HL-60/S4 (cell line): ENCODE data around the gene AP4B1.
"Not testable (repeated sequence)": the region's sequence is repeated elsewhere in the genome, so short reads cannot be mapped to it uniquely, and the experiment has no call there.

Experiments
- in situ Hi-C: fragments of 300-500 bp; cut with MboI; formaldehyde crosslinking; loops from 2 replicates; pipeline ENCODE4 v1.14.3; 2022; ENCODE audit warnings: low sequenced_read_pairs

AP4B1 gene

DNA sequence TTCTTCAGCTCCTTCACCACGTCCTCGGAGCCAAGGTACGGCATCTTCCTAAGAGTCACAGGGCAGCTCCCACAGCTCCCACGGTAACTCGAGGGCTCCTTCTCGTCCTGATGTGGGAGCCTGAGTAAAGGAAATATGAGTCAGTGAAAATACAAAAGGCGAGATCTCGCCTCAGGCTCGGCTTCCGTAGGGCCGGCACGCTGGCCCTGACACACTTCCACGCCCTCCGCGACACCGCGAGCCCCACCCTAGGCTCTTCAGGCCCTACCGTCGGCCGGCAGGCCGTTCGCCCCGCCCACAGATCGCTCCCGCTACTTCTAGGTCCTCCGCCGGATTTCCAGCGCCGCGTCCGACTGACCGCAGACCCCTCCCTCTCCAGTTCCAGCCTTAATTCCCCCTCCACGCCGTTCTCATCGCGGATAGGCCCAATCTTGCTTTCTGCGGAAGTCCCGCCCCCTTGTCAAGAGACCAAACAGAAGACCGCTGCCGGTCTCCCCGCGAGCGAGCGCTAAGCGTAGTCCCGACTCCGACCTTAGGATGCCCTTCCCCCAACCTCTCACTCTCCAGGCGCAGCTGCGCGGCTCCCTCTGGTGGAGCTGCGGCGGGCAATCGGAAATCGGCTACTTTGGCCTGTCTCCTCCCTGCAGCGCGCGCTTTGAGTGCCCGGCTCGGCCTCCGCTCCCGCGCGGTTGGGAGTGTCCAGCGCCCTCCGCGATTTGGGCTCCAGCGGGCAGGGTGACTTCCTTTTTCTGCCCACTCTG, at the start of gene AP4B1, which contains the start of gene DCLRE1B:
TSS of gene AP4B1 (minus strand) at position 126 of the 761 bp plus-strand sequence. CDS start at position 44, 82 bp downstream.
TSS of gene DCLRE1B (plus strand) at position 653 of the 761 bp plus-strand sequence. CDS start 261 bp downstream, outside the sequence.
- in situ Hi-C loops: loop anchor here (5.0 kb wide), 1 partner anchor 68 kb away; no protein-coding TSS in a partner anchor

DNA sequence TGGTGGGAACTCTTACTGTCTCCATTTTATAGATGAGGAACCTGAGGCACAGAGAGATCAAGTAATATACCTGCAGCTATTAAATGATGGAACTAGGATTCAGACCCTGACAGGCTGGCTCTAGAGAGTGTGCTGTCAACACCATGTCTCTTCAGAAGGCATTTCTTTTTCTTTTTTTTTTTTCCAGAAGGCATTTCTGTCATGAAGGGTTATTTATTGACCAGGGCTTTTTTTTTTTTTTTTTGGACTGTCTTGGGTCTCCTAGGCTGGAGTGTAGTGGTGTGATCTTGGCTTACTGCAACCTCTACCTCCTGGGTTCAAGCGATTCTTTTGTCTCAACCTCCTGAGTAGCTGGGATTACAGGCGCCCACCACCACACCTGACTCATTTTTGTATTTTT, 47.1 kb upstream of the AP4B1 start:
- in situ Hi-C loops: no loop called here

- in situ Hi-C loops: no loop called here
Observed at GRCh38 chr1:113950908-113951307, 46.3 kb upstream of the AP4B1 start.

DNA sequence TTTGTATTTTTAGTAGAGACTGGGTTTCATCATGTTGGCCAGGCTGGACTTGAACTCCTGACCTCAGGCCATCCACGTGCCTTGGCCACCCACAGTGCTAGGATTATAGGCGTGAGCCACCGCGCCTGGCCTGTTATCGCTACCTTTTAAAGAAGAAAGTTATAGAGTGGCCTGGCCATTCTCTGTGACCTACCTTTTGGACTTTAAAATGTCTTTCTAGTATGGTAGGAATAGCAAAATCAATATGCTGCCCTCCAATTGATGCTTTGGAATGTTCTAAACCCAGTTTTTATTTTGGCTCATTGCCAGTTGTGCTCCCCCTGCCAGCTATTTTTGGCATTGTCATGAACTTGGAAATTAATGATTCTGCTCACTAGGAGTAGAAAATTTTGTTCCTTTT, 44.4 kb upstream of the AP4B1 start:
- in situ Hi-C loops: no loop called here

- in situ Hi-C loops: not testable (repeated sequence)
Observed at GRCh38 chr1:113948151-113948550, 43.6 kb upstream of the AP4B1 start.

GRCh38 chr1:113947388-113948107, 42.9 kb upstream of the AP4B1 start:
- in situ Hi-C loops: no loop called here

GRCh38 chr1:113946678-113947387, 42.2 kb upstream of the AP4B1 start:
- in situ Hi-C loops: no loop called here

- in situ Hi-C loops: no loop called here
Observed at GRCh38 chr1:113946112-113946511, 41.5 kb upstream of the AP4B1 start.

- in situ Hi-C loops: no loop called here
Observed at GRCh38 chr1:113945329-113945728, 40.7 kb upstream of the AP4B1 start.

DNA sequence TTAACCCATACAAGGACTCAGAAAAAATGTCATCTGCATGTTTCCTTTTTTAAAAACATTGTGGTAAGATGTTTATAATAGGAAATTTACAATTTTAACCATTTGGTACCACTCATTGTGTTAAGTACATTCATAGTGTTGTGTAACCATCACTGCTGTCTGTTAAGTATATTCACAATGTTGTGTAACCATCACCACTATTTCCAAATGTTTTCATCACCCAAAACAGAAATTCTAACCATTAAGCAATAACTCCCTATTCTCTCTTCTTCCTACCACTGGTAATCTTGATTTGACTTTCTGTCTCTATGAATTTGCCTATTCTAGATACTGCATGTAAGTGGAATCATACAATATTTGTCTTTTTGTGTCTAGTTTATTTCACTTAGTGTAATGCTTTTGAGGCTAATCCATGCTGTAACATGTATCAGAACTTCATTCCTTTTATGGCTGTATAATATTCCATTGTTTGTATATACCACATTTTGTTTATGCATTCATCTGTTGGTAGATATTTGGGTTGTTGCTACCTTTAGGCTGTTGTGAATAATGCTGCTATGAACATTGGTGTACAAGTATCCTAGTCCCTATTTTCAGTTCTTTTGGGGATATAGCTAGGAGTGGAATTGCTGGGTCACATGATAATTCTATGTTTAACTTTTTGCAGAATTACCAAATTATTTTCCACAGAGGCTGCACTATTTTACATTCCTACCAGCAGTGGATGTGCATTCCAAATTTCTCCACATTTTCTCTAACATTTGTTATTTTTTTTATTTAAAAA, 38.6 kb upstream of the AP4B1 start:
- in situ Hi-C loops: no loop called here

GRCh38 chr1:113942527-113942926, 37.9 kb upstream of the AP4B1 start:
- in situ Hi-C loops: no loop called here

GRCh38 chr1:113941245-113941559, 36.6 kb upstream of the AP4B1 start:
- in situ Hi-C loops: no loop called here

GRCh38 chr1:113940365-113941244, 36.0 kb upstream of the AP4B1 start:
- in situ Hi-C loops: no loop called here

- in situ Hi-C loops: no loop called here
Observed at GRCh38 chr1:113938192-113938591, 33.6 kb upstream of the AP4B1 start.

- in situ Hi-C loops: no loop called here
Observed at GRCh38 chr1:113937146-113937545, 32.5 kb upstream of the AP4B1 start.

DNA sequence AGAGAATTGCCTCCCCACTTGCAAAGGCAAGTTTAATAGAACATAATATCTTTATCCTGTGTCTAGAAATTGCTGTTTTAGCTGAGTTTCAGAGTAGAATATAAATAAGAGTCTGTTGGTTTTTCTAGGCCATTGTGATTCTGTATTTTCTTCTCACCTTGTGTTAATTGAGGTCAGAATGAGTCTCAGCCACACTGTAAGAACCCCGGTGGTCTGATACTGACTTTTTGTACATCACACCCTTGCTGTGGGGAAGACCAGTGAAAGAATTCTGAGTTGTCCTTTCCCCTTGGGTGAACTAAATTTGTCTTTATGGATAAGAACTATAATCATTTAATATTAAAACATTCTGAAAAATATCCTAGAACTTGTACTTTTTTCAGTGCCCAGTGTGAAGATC, 31.4 kb upstream of the AP4B1 start:
- in situ Hi-C loops: no loop called here

- in situ Hi-C loops: no loop called here
Observed at GRCh38 chr1:113935176-113935575, 30.6 kb upstream of the AP4B1 start.

GRCh38 chr1:113934511-113935055, 30.0 kb upstream of the AP4B1 start:
- in situ Hi-C loops: no loop called here

GRCh38 chr1:113934006-113934405, 29.4 kb upstream of the AP4B1 start:
- in situ Hi-C loops: no loop called here

- in situ Hi-C loops: no loop called here
Observed at GRCh38 chr1:113931451-113931851, 26.9 kb upstream of the AP4B1 start.
